HG03469 (cell line): ENCODE data around the gene TMEM151A.
"Not testable (repeated sequence)": the region's sequence is repeated elsewhere in the genome, so short reads cannot be mapped to it uniquely, and the experiment has no call there.

Experiments
- ATAC-seq: cut with Tn5 transposase; IDR thresholded peaks from one replicate; pipeline ENCODE4 v1.9.1; 2021; ENCODE audit warnings: mild to moderate bottlenecking, moderate library complexity, moderate number of reproducible peaks; ENCODE audit not compliant: unreplicated experiment

Gene TMEM151A

DNA sequence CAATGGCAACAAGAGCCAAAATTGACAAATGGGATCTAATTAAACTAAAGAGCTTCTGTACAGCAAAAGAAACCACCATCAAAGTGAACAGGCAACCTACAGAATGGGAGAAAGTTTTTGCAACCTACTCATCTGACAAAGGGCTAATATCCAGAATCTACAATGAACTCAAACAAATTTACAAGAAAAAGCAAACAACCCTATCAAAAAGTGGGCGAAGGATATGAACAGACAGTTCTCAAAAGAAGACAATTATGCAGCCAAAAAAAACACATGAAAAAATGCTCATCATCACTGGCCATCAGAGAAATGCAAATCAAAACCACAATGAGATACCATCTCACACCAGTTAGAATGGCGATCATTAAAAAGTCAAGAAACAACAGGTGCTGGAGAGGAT lies 28.6 kb downstream of the TMEM151A start:
- ATAC-seq: not testable (repeated sequence)

DNA sequence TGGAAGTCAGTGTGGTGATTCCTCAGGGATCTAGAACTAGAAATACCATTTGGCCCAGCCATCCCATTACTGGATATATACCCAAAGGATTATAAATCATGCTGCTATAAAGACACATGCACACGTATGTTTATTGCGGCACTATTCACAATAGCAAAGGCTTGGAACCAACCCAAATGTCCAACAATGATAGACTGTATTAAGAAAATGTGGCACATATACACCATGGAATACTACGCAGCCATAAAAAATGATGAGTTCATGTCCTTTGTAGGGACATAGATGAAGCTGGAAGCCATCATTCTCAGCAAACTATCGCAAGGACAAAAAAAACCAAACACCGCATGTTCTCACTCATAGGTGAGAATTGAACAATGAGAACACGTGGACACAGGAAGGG lies 29.1 kb downstream of the TMEM151A start:
- not testable (repeated sequence) for ATAC-seq

DNA sequence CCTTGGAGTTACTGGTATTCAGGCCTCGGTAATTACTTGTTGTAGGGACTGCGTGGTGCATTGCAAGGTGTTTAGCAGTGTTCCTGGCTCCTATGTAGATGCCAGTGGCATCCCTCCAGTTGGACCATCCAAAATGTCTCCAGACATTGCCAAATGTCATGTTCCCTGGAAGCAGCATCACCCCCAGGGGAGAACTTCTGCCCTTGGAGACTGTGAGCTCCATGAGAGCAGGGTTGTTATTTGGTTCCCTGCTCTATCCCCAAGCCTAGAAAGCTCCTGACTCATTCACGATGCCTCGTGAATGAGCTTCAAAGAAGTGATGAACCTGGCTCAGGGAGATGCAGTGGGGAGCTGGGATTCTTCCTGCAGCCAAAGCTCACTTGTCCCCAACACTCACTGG lies 29.9 kb downstream of the TMEM151A start:
- ATAC-seq: no peak

DNA sequence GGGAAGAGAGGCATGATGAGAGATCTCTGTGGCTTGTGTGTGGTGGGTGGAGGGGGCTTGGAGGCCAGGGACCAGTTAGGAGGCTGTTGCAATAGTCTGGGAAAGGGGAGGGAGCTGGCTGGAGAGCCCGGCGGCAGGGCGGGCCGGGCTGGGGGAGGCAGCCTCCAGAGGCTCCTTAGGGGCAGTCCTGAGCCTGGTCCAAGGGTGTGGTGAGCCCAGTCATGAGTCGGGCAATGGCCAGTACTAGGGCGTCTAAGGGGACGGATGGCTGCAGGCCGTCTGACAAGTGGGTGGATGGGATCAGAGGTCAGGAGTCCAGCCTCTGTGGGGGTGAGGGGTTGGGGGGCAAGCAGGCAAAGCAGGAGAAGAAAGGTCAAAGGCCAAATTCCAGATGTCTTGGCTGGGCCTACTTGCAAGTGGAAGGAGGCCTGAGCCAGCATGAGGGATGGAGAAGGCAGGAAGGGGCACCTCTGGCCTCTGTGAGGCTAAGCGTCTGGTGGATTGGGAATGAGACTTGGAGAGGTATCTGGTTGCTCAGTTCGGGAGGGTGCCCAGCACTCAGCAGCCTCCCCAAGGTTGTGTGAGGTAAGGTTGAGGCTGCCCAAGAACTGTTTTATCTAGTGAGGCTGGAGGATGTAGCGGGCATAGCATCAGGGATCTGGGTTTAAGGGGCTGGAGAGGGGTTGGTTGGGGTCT lies 31.2 kb downstream of the TMEM151A start:
- no peak for ATAC-seq

DNA sequence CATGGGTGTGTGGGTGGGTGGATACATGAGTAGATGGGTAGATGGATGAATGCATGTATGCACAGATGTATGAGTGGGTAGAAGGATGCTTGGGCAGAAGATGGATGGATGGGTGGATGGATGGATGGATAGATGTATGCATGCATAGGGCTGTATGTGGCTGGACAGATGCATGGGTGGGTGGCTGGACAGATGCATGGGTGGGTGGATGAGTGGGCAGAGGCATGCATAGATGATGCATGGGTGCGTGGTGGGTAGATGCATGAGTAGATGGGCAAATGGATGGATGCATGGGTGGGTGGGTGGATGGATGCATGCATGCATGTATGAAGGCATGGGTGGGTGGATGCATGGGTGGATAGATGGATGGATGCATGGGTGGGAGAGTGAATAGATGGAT lies 32.0 kb downstream of the TMEM151A start:
- ATAC-seq: no peak

DNA sequence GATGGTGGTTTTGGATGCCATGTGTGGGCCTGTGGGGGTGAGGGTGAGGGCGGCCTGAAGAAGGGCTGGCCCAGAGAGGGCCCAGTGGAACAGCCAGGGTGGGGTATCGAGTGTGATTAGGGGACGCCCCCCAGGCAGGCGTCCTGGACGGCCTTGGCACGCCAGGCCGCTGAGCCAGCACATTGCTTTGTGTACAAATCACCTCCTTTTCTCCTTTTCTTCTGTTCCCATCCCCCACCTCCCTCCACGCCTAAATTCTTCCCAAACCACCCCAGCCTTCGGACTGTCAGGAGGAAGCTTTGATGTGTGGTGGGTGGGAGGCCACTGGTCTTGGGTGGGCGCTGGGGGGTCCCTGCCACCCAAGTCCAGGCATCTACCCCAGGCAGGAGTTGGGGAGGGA lies 33.0 kb downstream of the TMEM151A start:
- no peak for ATAC-seq

DNA sequence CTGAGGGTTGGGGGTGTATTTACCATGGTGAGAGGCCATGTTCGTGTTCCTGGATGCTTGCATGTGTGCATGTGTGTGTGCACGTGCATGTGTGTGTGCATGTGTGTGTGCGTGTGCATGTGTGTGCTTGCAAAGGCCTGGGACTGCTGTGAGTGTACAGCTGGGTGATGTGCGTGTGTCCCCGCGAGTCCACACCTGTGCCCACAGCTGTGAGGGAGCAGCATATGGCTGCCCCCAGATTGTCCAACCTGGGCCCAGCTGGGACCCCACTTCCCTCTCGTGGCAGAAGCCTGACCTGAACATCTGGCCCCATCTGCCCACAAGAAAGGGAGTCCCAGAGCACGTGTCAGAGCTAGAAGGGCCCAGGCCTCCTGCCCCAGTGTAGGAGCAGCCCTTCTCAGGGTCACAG lies 33.6 kb downstream of the TMEM151A start:
- no peak for ATAC-seq

DNA sequence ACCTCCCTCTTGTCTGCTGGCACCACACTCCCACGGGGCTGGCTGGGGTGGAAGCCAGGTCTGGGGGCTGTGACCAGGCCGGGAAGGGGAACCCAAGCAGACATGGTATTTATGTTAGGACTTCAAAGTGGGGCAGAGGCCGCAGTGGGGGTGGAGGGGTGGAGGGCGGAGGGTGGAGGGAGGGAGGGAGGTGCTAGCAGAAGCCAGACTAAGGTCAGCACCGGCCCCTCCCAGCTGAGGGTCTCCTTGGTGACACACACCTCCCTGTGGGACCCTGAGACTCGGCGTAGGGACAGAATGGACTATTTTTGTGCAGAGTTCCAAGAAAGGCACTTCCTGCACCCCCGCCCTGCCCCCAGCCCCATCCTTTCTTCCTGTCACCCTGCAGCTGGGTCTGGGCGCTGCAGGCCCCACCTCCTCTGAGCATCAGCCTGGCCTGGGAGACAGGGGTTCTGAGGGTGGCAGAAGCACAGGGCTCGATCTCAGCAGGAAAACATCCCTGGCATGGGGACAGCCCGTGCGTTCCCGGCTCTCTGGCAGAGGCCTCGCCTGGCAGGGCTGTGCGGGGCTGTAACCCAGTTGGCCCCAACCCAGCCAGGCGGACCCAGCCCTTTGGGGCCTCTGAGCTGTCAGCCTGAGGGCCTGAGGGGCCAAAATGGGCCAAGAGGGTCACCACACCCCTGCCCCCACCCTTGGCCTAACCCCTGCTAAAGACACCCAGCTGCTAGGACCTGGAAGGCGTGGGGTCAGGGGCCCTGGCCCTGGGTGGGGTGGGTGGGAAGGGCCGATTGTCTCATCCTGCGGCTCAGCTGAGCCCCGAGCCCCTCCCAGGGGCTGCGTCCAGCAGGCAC lies 34.8 kb downstream of the TMEM151A start:
- no peak for ATAC-seq

DNA sequence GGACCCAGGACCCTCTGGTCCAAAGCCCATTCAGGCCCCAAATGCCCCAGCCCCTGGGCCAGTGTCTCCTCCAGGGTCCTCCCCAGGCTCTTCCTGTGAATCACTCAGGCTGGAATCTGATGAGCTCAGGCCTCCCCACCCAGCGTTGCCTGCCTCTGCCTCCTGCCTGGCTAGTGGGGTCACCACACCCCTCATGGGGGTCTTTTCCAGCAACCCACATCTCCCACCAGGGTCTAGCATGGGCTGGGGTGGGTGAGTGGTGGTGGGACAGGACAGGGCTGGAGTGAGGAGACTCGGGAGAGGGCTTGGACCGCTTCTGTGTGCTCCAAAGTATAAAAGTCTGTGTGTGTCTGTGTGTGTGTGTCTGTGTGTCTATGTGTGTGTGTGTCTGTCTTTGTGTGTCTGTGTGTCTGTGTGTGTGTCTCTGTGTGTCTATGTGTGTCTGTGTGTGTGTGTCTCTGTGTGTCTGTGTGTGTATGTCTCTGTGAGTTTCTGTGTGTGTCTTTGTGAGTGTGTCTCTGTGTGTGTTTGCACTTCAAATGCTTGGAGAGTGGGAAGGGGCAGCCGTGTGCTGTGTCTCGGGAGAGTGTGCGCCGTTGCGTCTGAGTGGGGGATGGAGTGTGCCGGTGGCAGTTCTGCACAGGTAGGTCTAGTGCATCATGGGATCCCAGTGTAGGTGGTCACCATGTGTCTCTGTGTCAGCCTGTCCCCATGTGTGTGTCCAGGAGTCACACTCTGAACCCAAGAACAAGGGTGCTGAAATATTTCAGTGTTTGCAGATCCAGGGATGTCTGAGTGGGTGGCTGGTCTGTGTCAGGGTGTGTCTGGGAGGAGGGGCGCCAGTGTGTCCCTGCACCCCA lies 35.7 kb downstream of the TMEM151A start:
- no peak for ATAC-seq

DNA sequence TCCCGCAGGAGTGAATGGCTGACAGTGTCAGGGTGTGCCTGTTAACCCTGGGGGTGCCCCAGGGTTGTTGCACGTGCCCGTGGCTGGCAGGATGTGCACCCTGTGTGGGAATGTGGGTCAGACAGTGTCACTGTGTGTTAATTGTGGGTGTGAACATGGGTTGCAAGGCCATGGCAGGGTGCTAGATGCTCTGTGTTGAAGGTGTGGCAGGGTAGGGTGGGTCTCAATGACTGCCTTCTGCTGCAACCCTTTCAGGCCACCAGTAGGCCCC lies 36.3 kb downstream of the TMEM151A start:
- no peak for ATAC-seq

DNA sequence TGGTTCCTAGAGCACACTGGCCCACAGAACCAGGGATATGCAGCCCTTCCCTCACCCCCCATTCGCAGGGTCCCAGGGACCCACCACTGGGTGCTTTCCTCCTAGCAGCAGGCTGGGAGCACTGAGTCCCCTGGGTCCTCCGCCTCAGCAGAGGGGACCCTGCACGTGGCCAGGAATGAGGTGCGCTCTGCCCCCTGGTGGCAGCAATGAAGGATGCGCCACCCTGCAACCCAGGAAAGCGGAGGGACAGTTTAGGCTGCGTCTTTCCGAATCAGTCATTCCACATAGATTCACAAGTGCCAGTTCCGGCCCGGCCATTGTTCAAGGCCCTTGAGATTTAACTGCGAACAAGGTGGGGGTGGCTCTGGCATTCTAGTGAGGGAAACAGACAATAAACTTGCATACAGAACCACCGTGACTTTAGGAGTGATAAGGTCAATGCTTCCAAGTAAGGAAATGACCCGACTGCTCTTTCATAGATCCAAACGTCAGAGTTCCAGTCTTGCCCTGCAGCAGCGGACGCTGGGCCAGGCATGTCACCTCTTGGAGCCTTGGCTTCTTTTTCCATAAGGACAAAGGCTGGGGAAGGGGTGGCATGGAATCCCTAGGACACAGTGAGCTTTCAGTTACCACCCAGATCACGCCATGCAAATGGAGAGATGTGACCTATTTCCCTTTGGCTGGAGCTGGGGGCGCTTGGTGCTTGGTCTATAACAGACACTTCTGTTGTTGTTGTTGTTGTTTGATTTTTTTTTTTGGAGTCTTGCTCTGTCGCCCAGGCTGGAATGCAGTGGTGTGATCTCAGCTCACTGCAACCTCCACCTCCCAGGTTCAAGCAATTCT lies 36.8 kb downstream of the TMEM151A start:
- no peak for ATAC-seq

DNA sequence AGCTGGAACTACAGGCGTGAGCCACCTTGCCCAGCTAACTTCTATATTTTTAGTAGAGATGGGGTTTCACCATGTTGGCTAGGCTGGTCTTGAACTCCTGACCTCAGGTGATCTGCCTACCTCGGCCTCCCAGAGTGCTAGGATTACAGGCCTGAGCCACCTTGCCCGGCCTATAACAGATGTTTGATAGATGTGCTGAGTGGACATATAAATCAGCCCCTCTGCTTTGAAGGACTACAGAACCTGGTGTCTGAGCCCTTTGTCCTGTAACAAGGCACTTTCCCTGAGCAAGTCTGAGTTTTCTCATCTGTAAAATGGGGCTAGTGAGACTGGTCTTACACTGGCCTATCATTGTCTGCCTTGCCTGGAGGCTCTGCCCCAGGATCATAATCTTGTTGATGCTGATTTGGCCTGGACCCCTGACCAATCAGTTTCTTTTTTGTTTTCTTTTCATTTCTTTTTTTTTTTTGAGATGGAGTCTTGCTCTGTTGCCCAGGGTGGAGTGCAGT lies 37.5 kb downstream of the TMEM151A start:
- no peak for ATAC-seq

DNA sequence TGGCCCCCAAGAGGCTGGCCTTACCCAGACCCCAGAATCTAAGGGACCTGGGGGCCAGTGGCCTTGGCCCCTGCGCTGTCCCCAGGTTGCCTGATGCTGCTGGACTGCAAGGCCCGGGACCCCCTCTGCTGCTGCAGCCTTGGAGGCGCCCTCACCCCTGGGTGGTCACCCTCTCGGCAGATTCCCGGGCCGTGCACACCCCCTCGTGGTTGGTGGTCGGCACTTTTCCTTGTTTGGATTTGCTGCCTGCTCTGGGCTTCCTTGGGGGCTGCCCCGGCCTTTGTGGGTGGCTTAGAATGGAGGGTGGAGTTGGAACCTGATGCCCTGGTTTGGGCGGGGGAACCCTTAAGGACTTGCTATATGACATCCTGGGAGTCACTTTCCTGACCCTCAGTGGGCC lies 39.2 kb downstream of the TMEM151A start:
- ATAC-seq: no peak

DNA sequence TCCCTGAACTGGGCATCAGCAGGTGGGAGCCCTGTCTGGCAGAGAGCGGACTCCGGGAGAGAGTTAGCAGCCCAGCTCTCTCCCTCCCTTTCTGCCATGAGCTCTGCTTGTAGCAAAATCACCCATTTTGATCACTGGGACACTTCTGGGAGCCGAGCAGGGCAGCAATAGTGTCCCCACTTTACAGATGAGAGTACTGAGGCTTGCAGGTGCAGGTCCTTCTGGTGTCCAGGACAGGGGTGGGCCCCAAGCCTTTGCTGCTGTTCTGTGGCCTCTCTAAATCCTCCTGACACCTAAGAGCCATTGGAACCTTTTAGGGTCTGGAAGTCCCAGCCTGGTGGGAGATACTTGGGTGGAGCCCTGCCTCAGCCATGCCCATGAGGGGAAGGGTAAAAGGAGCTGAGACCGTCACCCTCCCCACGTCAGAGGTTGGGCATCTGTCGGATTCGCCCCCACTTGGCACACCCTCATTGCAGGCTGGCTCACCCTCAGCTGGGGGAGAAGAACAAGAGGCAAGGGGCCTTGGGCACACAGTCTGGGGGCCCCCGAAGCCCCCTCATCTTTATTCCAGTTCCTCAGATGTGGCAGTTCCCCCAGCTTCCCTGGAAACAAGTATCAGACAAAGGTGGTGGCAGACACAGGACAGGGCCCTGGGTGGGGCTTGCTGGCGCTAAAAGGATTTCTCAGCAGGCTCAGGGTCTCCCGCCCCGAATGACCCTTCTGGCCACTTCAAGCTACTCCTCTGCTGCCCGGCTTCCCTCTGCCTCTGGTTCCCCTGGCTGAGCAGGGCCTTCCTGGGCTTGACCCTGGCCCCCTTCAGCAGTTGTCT lies 40.1 kb downstream of the TMEM151A start:
- ATAC-seq: no peak

DNA sequence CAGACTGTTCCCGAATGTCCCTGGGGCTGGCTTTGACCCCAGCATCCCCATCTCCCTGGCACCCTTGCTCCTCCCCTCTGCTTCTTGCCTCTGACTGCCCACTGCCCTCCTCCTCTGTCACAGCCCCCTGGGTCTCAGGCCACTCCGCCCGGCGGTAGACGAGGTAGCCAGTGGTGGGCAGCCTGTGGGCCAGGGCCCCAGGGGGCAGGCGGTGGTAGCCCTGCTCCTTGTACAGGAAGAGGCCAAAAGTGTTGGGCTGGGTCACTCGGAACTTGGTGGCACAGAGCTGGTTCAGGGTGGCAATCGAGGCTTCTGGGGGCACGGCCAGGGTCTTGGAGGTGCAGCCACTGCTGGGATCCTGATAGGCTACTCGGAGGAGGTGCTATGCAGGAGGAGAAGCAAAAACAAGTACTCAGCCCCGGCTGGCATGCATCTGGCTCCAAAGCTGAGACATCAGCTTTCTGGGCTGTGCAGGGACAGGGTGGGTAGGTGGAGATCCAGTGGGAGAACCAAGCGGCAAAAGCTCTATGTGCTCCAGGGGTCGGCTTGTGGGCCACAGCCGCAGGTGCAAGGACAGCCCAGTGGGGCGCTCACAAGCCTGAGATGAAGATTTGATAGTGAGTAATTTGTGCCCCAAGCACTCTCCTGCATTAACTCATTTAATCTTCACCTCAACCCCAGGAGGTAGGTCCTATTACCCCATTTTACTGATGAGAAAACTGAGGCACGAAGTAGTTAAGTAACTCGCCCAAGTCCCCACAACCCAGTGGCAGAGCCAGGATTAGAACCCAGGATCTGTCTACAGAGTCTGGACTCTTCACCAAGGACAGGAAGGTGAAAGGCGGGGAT lies 40.9 kb downstream of the TMEM151A start:
- no peak for ATAC-seq

DNA sequence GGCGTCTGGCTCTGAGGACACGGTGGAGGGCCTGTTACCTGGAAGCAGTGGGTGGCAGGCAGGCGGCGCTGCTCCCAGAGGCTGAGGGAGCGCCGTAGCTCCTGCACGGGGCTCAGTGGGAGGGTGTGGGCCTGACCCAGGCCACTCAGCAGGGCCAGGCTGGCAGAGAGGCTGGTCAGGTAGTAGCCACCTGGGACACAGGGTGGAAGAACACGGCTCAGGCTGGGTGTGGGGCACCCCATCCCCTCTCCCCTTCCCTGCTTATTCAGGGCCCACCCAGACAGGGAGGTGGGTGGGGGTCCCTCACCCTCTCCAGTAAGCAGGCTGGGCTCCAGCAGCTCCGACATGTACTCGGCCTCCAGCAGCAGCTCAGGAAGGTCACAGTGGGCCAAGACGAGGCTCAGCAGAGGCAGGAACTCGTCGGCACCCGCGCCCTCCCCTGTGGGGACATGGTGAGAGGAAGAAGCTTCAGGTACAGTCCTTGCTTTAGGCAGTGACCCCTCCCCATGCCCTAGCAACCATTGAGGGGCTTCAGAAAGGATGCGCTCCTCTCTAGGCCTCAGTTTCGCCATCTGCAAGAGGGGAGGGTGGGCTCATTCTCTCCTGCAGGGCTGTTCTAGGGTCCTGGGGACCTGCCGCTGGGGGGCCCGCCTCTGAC lies 41.7 kb downstream of the TMEM151A start:
- ATAC-seq: no peak

DNA sequence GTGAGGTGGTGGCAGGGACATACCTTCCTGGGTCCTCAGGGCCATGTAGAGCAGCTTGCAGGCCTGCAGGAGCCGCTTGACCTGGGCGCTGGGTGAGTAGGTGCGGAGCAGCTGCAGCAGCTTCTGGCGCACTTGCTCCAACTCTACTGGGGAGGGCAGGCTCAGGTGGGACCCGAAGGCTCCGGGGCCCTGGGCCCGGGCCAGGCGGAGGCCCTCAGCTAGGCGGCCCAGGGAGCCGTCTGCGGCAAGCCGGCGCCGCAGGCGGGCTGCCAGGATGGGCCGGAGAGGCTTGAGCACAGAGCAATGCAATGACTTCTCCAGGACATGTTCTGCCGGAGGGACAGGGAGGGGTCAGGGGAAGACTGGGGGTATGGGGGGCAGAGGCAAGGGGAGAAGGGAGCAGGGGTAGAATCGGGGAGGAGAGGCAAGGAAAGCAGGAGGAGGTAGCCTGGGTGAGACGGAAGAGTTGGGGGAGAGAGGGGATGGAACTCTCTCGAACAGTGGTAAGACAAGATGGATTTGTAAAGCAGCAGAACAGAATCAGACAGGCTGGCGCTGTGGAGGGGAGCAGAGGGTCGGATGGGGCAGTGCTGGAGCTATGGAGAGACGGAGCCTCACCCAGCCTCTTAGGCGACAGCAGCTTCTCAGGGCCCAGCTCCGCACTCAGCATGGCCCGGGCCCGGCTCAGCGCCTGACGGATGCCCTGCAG lies 42.4 kb downstream of the TMEM151A start:
- no peak for ATAC-seq
